A673 (cell line): ENCODE results near the gene CLEC20A. TPM values are rescaled to one million over a fixed set of nuclear protein-coding genes. Genes with fewer than 3 reads are reported as not detected.

Experiments
- BruUV-seq: library from RNA; stranded (reverse); fragments of 400-500 nt; replicated peaks from 2 replicates; lab custom pipeline; 2021; lab: Mats Ljungman, UMichigan
- CTCF ChIA-PET: fragments of 300-600 bp; sonication (Branson Sonifier 250); formaldehyde crosslinking; loops from one replicate; lab custom pipeline; 2022; ENCODE audit warnings: antibody characterized with exemption; lab: Charles Lee
- POLR2A ChIA-PET: fragments of 300-600 bp; sonication (Branson Sonifier 250); formaldehyde crosslinking; loops from one replicate; lab custom pipeline; 2022; ENCODE audit warnings: antibody characterized with exemption; ENCODE audit not compliant: low non-redundant PET; lab: Charles Lee
- DNase-seq: peaks from one replicate; pipeline ENCODE4 v3.0.0-alpha.2; 2015; ENCODE audit warnings: low spot score
- H3K27ac ChIP-seq: fragments of 200-600 bp; sonication (generic); 2 replicates; pipeline ENCODE4 v1.5.1; 2016; ENCODE audit warnings: mixed run types, low read depth, mild to moderate bottlenecking, mixed read lengths, antibody characterized with exemption, low read length; ENCODE audit not compliant: poor library complexity, severe bottlenecking
- H3K27me3 ChIP-seq: fragments of 200-600 bp; sonication (generic); replicated peaks from 2 replicates; pipeline ENCODE4 v1.6.1; 2017; ENCODE audit warnings: mixed run types, low read depth, mild to moderate bottlenecking, mixed read lengths, antibody characterized with exemption, low read length; ENCODE audit not compliant: insufficient read depth, poor library complexity
- H3K36me3 ChIP-seq: fragments of 200-600 bp; sonication (generic); 2 replicates; pipeline ENCODE4 v1.6.1; 2016; ENCODE audit warnings: mixed run types, mild to moderate bottlenecking, mixed read lengths, antibody characterized with exemption, low read length; ENCODE audit not compliant: insufficient read depth, poor library complexity, severe bottlenecking
- H3K4me1 ChIP-seq: fragments of 200-600 bp; sonication (generic); 2 replicates; pipeline ENCODE4 v1.6.1; 2017; ENCODE audit warnings: mixed run types, mild to moderate bottlenecking, mixed read lengths, antibody characterized with exemption, low read length; ENCODE audit not compliant: insufficient read depth, poor library complexity, severe bottlenecking
- H3K4me3 ChIP-seq: fragments of 200-600 bp; sonication (generic); 2 replicates; pipeline ENCODE4 v1.5.1; 2016; ENCODE audit warnings: low read depth, mixed run types, mild to moderate bottlenecking, mixed read lengths, low read length; ENCODE audit not compliant: poor library complexity, severe bottlenecking
- H3K9me3 ChIP-seq: fragments of 200-600 bp; sonication (generic); 2 replicates; pipeline ENCODE4 v1.6.1; 2016; ENCODE audit warnings: mixed run types, low read depth, mild to moderate bottlenecking, mixed read lengths, antibody characterized with exemption, low read length; ENCODE audit not compliant: poor library complexity, severe bottlenecking
- CTCF ChIP-seq: fragments of 300-800, 200-600 bp; sonication (generic); conservative IDR thresholded peaks from 2 replicates; pipeline ENCODE4 v1.5.1; 2017; ENCODE audit warnings: low read depth, mild to moderate bottlenecking, antibody characterized with exemption, low read length, moderate library complexity, mixed read lengths
- EZH2 ChIP-seq: fragments of 200-600 bp; sonication (generic); IDR thresholded peaks from 2 replicates; pipeline ENCODE4 v1.6.1; 2017; ENCODE audit warnings: borderline replicate concordance, low read depth, mild to moderate bottlenecking, mixed read lengths, antibody characterized with exemption, low read length; ENCODE audit not compliant: poor library complexity, severe bottlenecking
- intact Hi-C: fragments of 100-400 bp; cut with micrococcal nuclease; formaldehyde crosslinking; loops from one replicate; pipeline ENCODE4 v1.10.0; 2022; ENCODE audit not compliant: unreplicated experiment
- total RNA-seq: library from RNA; stranded (reverse); gene quantifications from 2 replicates; pipeline ENCODE4 v1.2.3, GENCODE V29; 2021

Gene CLEC20A
- total RNA-seq, 1 experiment from 2014 or later = not detected

DNA sequence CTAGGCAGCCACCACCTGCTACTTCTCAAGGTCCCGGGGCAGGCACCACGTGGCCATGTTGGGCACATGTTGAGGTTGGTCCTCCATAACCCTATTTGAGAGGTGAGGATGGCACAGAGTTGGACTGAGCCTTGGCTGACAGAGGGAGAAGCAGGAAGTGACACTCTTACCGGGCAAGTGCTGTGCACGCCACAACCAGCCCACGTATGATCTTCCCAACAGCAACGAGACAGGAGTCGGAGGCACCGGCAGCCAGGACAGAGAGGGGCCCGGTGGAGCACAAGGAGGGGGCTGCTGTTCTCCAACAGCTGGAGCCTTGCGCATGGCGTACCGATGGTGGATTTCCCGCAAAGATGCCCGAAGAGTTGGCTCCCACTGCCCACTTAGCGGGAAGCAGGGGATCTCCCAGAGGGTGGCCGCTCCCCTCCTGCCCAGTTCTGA lies 3.4 kb downstream of the CLEC20A start:
- Histone ChIP-seq H3K4me1 (no peaks in the 10 kb centered on the region), H3K27ac (no peak overlapping the region), H3K4me3 (no peak overlapping the region), H3K9me3 (no peaks in the 10 kb centered on the region), H3K36me3 (no peaks in the 10 kb centered on the region), H3K27me3 (no peaks in the 10 kb centered on the region)
- CTCF ChIA-PET = no interaction called here
- no peak for DNase-seq
- BruUV-seq = no TSS peak
- POLR2A ChIA-PET = no interaction called here
- TF ChIP-seq CTCF (no peak), EZH2 (no peak)
- intact Hi-C loops = no loop called here

GRCh38 chr1:178492341-178492740 lies 4.4 kb downstream of the CLEC20A start:
- BruUV-seq = no TSS peak
- no peaks in the 10 kb centered on the region for H3K4me1 ChIP-seq
- ChIA-PET CTCF (no interaction called here), POLR2A (no interaction called here)
- DNase-seq = no peak
- intact Hi-C loops = no loop called here
- no peaks in the 10 kb centered on the region for H3K27me3 ChIP-seq
- no peak for TF ChIP-seq CTCF
- TF ChIP-seq EZH2 = no peak
- H3K27ac ChIP-seq = no peak overlapping the region
- no peak overlapping the region for H3K4me3 ChIP-seq
- H3K9me3 ChIP-seq = no peaks in the 10 kb centered on the region
- no peaks in the 10 kb centered on the region for H3K36me3 ChIP-seq

- H3K36me3 ChIP-seq = no peaks in the 10 kb centered on the region
- no peak overlapping the region for H3K27ac ChIP-seq
- H3K9me3 ChIP-seq = no peaks in the 10 kb centered on the region
- no peak for TF ChIP-seq EZH2
- no peak for TF ChIP-seq CTCF
- no peak overlapping the region for H3K4me3 ChIP-seq
- intact Hi-C loops = no loop called here
- no peak for DNase-seq
- H3K4me1 ChIP-seq = no peaks in the 10 kb centered on the region
- no TSS peak for BruUV-seq
- ChIA-PET CTCF (no interaction called here), POLR2A (no interaction called here)
- no peaks in the 10 kb centered on the region for H3K27me3 ChIP-seq
Measured at GRCh38 chr1:178491721-178492120, 5.0 kb downstream of the CLEC20A start.
